HEK293T (cell line): Measurements from ENCODE around the gene RPH3AL.

Experiments used
- ARNT ChIP-seq: fragments of 450-650 bp; IDR thresholded peaks from 2 replicates; pipeline ENCODE4 v1.6.1; 2017; ENCODE audit warnings: mild to moderate bottlenecking
- BHLHE40 ChIP-seq: fragments of 450-650 bp; IDR thresholded peaks from 2 replicates; pipeline ENCODE4 v1.6.1; 2016; ENCODE audit warnings: mild to moderate bottlenecking, moderate library complexity, borderline replicate concordance
- CTBP1 ChIP-seq: fragments of 450-650 bp; IDR thresholded peaks from 2 replicates; pipeline ENCODE4 v1.6.1; 2016; ENCODE audit warnings: borderline replicate concordance
- FOXA1 ChIP-seq: fragments of 450-650 bp; IDR thresholded peaks from 2 replicates; pipeline ENCODE4 v1.6.1; 2016; ENCODE audit warnings: mild to moderate bottlenecking
- FOXK2 ChIP-seq: fragments of 450-650 bp; IDR thresholded peaks from 2 replicates; pipeline ENCODE4 v1.6.1; 2016; ENCODE audit warnings: mild to moderate bottlenecking
- FOXM1 ChIP-seq: fragments of 450-650 bp; IDR thresholded peaks from 2 replicates; pipeline ENCODE4 v1.6.1; 2017; ENCODE audit warnings: mild to moderate bottlenecking, borderline replicate concordance
- HDGF ChIP-seq: fragments of 450-650 bp; IDR thresholded peaks from 2 replicates; pipeline ENCODE4 v1.6.1; 2017; ENCODE audit warnings: antibody characterized with exemption, borderline replicate concordance
- PKNOX1 ChIP-seq: fragments of 450-650 bp; IDR thresholded peaks from 2 replicates; pipeline ENCODE4 v1.6.1; 2016
- SP1 ChIP-seq: fragments of 450-650 bp; IDR thresholded peaks from 2 replicates; pipeline ENCODE4 v1.6.1; 2017
- SUZ12 ChIP-seq: fragments of 450-650 bp; IDR thresholded peaks from 2 replicates; pipeline ENCODE4 v1.6.1; 2016; ENCODE audit warnings: mild to moderate bottlenecking
- ZNF384 ChIP-seq: fragments of 450-650 bp; IDR thresholded peaks from 2 replicates; pipeline ENCODE4 v1.6.1; 2016

GRCh38 chr17:206941-207560 is 145.6 kb downstream of the RPH3AL start:
- TF ChIP-seq ARNT (no peak), HDGF (no peak), FOXK2 (no peak), PKNOX1 (no peak), CTBP1 (no peak), SP1 (no peak), FOXM1 (no peak), BHLHE40 (no peak), ZNF384 (no peak), FOXA1 (no peak), SUZ12 (no peak)
